HEK293T (cell line): ENCODE data around the gene USO1.

Experiments
- CTCF ChIA-PET: fragments of 350-600 bp; formaldehyde crosslinking; extraction: SDS; loops from one replicate; lab custom pipeline; 2021; ENCODE audit warnings: antibody characterized with exemption, inconsistent platforms; lab: Yijun Ruan, JAX
- POLR2A ChIA-PET: fragments of 350-600 bp; formaldehyde crosslinking; extraction: SDS; loops from one replicate; lab custom pipeline; 2020; ENCODE audit warnings: antibody characterized with exemption, inconsistent platforms; lab: Yijun Ruan, JAX
- DNase-seq: peaks from one replicate; pipeline ENCODE4 v3.0.0; 2012; ENCODE audit warnings: mixed read lengths; ENCODE audit errors: extremely low spot score
- ARNT ChIP-seq: fragments of 450-650 bp; IDR thresholded peaks from 2 replicates; pipeline ENCODE4 v1.6.1; 2017; ENCODE audit warnings: mild to moderate bottlenecking
- BHLHE40 ChIP-seq: fragments of 450-650 bp; IDR thresholded peaks from 2 replicates; pipeline ENCODE4 v1.6.1; 2016; ENCODE audit warnings: mild to moderate bottlenecking, moderate library complexity, borderline replicate concordance
- CTBP1 ChIP-seq: fragments of 450-650 bp; IDR thresholded peaks from 2 replicates; pipeline ENCODE4 v1.6.1; 2016; ENCODE audit warnings: borderline replicate concordance
- ELF4 ChIP-seq: fragments of 450-650 bp; IDR thresholded peaks from 2 replicates; pipeline ENCODE4 v1.6.1; 2017; ENCODE audit warnings: antibody characterized with exemption
- FOXA1 ChIP-seq: fragments of 450-650 bp; IDR thresholded peaks from 2 replicates; pipeline ENCODE4 v1.6.1; 2016; ENCODE audit warnings: mild to moderate bottlenecking
- FOXK2 ChIP-seq: fragments of 450-650 bp; IDR thresholded peaks from 2 replicates; pipeline ENCODE4 v1.6.1; 2016; ENCODE audit warnings: mild to moderate bottlenecking
- FOXM1 ChIP-seq: fragments of 450-650 bp; IDR thresholded peaks from 2 replicates; pipeline ENCODE4 v1.6.1; 2017; ENCODE audit warnings: mild to moderate bottlenecking, borderline replicate concordance
- HDGF ChIP-seq: fragments of 450-650 bp; IDR thresholded peaks from 2 replicates; pipeline ENCODE4 v1.6.1; 2017; ENCODE audit warnings: antibody characterized with exemption, borderline replicate concordance
- L3MBTL2 ChIP-seq: fragments of 450-650 bp; conservative IDR thresholded peaks from 2 replicates; pipeline ENCODE4 v1.6.1; 2016; ENCODE audit warnings: mild to moderate bottlenecking
- LEF1 ChIP-seq: fragments of 450-650 bp; IDR thresholded peaks from 2 replicates; pipeline ENCODE4 v1.6.1; 2017; ENCODE audit warnings: mild to moderate bottlenecking, borderline replicate concordance
- NFRKB ChIP-seq: fragments of 450-650 bp; IDR thresholded peaks from 2 replicates; pipeline ENCODE4 v1.6.1; 2016; ENCODE audit warnings: mild to moderate bottlenecking, moderate library complexity
- PKNOX1 ChIP-seq: fragments of 450-650 bp; IDR thresholded peaks from 2 replicates; pipeline ENCODE4 v1.6.1; 2016
- SP1 ChIP-seq: fragments of 450-650 bp; IDR thresholded peaks from 2 replicates; pipeline ENCODE4 v1.6.1; 2017
- SUZ12 ChIP-seq: fragments of 450-650 bp; IDR thresholded peaks from 2 replicates; pipeline ENCODE4 v1.6.1; 2016; ENCODE audit warnings: mild to moderate bottlenecking
- TARDBP ChIP-seq: fragments of 450-650 bp; IDR thresholded peaks from 2 replicates; pipeline ENCODE4 v1.6.1; 2016
- ZNF384 ChIP-seq: fragments of 450-650 bp; IDR thresholded peaks from 2 replicates; pipeline ENCODE4 v1.6.1; 2016

Gene USO1

DNA sequence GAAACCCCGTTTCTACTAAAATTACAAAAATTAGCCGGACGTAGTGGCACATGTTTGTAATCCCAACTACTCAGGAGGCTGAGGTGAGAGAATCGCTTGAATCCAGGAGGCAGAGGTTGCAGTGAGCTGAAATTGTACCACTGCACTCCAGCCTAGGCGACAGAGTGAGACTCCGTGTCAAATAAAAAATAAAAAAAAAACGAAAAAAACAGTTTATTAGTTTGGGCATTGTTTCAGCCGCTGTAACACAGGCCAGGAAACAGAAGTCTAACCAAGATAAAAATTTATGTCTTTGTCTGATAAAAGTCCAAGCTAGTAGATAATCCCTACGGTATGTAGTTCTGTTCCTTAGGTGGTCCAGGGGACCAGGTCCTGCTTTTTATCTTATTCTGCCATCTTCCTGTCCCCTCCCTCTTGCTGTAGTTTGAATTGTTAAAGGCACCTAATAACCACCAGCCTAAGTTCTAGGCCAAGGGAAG, 21.4 kb downstream of the USO1 start:
- DNase-seq = no peak
- TF ChIP-seq HDGF (no peak), SUZ12 (no peak), BHLHE40 (no peak), L3MBTL2 (no peak), ELF4 (no peak)
- POLR2A ChIA-PET = interaction anchor here (0.9 kb wide), 1 partner anchor 21 kb away, joined by 3 read pairs; the partner anchor contains the start of gene USO1
- CTCF ChIA-PET = interaction anchor here (0.9 kb wide), 1 partner anchor 102 kb away, joined by 3 read pairs; no protein-coding TSS in a partner anchor

DNA sequence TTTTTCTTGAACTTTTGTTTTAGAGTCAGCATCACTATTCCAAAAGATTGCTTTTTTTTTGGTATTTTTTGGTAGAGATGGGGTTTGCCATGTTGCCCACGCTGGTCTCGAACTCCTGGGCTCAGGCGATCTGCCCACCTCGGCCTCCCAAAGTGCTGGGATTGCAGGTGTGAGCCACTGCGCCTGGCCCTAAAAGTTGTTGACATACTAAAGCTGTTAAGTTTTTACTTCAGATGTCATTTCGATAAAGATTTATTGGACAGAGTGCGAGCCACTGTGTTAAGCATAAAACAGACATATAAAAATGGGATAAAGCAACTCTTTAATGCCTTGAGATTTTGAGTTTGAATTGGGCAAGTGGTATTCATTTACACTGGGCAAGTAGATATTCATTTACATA, 28.3 kb downstream of the USO1 start:
- ChIA-PET CTCF (no interaction called here), POLR2A (no interaction called here)
- no peak for DNase-seq
- TF ChIP-seq FOXK2 (no peak), PKNOX1 (peak; percentile 18; the same call in 1 of the 2 replicates)

GRCh38 chr4:75769036-75769435, 44.7 kb downstream of the USO1 start:
- CTCF ChIA-PET = interaction anchor here (0.7 kb wide), 1 partner anchor 11 kb away, joined by 3 read pairs; no protein-coding TSS in a partner anchor
- POLR2A ChIA-PET = no interaction called here
- TF ChIP-seq FOXA1 (no peak), SUZ12 (no peak), BHLHE40 (no peak), L3MBTL2 (no peak), HDGF (no peak), LEF1 (no peak), ARNT (no peak), FOXK2 (no peak), SP1 (no peak), TARDBP (no peak), ELF4 (no peak), PKNOX1 (no peak), NFRKB (no peak), CTBP1 (no peak), FOXM1 (no peak), ZNF384 (no peak)
- DNase-seq = no peak

- CTCF ChIA-PET = no interaction called here
- no peak for TF ChIP-seq FOXM1
- no peak for TF ChIP-seq FOXK2
- TF ChIP-seq ZNF384 = no peak
- TF ChIP-seq SUZ12 = no peak
- TF ChIP-seq BHLHE40 = no peak
- TF ChIP-seq SP1 = no peak
- no peak for TF ChIP-seq PKNOX1
- TF ChIP-seq LEF1 = no peak
- no peak for TF ChIP-seq TARDBP
- no peak for TF ChIP-seq L3MBTL2
- TF ChIP-seq FOXA1 = no peak
- no peak for TF ChIP-seq ARNT
- no peak for TF ChIP-seq CTBP1
- TF ChIP-seq NFRKB = no peak
- no peak for TF ChIP-seq HDGF
- TF ChIP-seq ELF4 = no peak
- POLR2A ChIA-PET = no interaction called here
- DNase-seq = no peak
These were observed 47.2 kb downstream of the USO1 start for GRCh38 chr4:75771607-75772006.

DNA sequence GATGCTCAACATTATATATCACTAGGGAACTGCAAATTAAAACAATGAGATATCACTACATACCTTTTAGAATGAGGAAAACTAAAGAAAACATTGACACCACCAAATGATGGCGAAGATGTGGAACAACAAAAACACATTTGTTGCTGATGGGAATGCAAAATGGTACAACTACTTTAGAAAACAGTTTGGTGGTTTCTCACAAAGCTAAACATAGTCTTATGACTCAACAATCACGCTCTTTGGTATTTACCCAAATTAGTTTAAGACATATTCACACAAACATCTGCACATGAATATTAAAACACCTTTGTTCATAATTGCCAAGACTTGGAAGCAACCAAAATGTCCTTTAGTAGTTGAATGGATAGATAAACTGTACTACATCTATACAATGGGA, 53.2 kb downstream of the USO1 start:
- CTCF ChIA-PET = no interaction called here
- no peak for DNase-seq
- POLR2A ChIA-PET = no interaction called here
- TF ChIP-seq SUZ12 = no peak

DNA sequence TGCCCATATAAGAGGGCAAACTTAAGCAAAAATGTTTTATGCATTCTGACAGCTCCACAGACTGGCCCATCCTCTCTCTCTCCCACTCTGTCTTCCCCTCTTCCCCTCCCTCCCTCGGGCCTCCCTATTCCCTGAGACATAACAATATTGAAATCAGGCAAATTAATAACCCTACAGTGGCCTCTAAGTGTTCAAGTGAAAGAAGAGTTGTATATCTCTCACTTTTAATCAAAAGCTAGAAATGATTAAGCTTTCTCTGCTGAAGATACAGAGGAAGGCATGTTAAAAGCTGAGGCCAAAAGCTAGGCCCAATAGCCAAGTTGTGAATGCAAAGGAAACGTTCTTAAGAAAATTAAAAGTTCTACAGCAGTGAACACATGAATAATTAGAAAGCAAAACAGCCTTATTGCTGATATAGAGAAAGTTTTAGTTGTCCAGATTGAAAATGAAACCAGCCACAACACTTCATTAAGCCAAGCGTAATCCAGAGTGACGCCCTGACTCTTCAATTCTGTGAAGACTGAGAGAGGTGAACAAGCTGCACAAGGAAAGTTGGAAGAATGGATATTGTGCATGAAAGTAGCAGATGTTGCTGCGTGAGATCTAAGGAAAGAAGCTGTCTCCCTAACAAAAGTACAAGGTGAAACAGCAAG, 54.9 kb downstream of the USO1 start:
- CTCF ChIA-PET = no interaction called here

More for the DNA sequence above, 54.9 kb downstream of the USO1 start:
- POLR2A ChIA-PET = no interaction called here
- TF ChIP-seq SUZ12 = no peak
- TF ChIP-seq TARDBP = no peak
- no peak for TF ChIP-seq NFRKB
- TF ChIP-seq PKNOX1 = no peak
- no peak for TF ChIP-seq CTBP1
- no peak for TF ChIP-seq ELF4
- TF ChIP-seq HDGF = no peak
- TF ChIP-seq ARNT = no peak
- TF ChIP-seq FOXK2 = no peak
- no peak for TF ChIP-seq BHLHE40
- no peak for TF ChIP-seq FOXM1
- TF ChIP-seq FOXA1 = no peak
- no peak for TF ChIP-seq SP1
- no peak for TF ChIP-seq ZNF384
- no peak for TF ChIP-seq L3MBTL2
- TF ChIP-seq LEF1 = no peak
- no peak for DNase-seq
